SK-N-SH (cell line): ENCODE results near the gene SLC35F6. TPM values are rescaled to one million over a fixed set of nuclear protein-coding genes. Genes with fewer than 3 reads are reported as not detected.

Experiments used
- CTCF ChIA-PET: fragments of 300-600, 350-600 bp; formaldehyde crosslinking; extraction: SDS; loops from one replicate; lab custom pipeline; 2021; lab: Yijun Ruan, JAX
- POLR2A ChIA-PET: fragments of 350-600 bp; sonication (Branson Sonifier 250); formaldehyde crosslinking; extraction: SDS; loops from one replicate; lab custom pipeline; 2020; ENCODE audit warnings: antibody characterized with exemption, inconsistent platforms; lab: Yijun Ruan, JAX
- DNase-seq: peaks from one replicate; pipeline ENCODE4 v3.0.0; 2012
- H2AFZ ChIP-seq: fragments of 200-600 bp; sonication (generic); 2 replicates; pipeline ENCODE4 v1.8.1; 2016; ENCODE audit warnings: antibody characterized with exemption, mild to moderate bottlenecking, low read depth
- H3F3A ChIP-seq: fragments of 200-600 bp; sonication (generic); replicated peaks from 2 replicates; pipeline ENCODE3; 2016; ENCODE audit warnings: antibody characterized with exemption, mild to moderate bottlenecking; ENCODE audit not compliant: insufficient read depth
- H3K27ac ChIP-seq, 2 experiments: fragments of 200-500 bp in 1 of 2; fragments of 200-600 bp in 1 of 2; sonication (Bioruptor generic) in 1 of 2; sonication (generic), shearing (Covaris generic) in 1 of 2; 2 replicates each; pipeline versions ENCODE4 v1.5.1 to v1.6.1; 2014 to 2016; ENCODE audit warnings: low read depth in 2 of 2, inconsistent platforms in 1 of 2, low read length in 1 of 2, mild to moderate bottlenecking in 1 of 2, mixed read lengths in 1 of 2
- H3K27me3 ChIP-seq: fragments of 200-600 bp; sonication (generic), shearing (Covaris generic); 2 replicates; pipeline ENCODE4 v1.6.1; 2016; ENCODE audit warnings: mixed run types; ENCODE audit not compliant: insufficient read depth
- H3K36me3 ChIP-seq, 2 experiments: fragments of 200-500 bp in 1 of 2; fragments of 200-600 bp in 1 of 2; sonication (Bioruptor generic) in 1 of 2; sonication (generic) in 1 of 2; replicated peaks in 1 of 2; 2 replicates each; pipeline versions ENCODE3 to v1.5.1; 2014 to 2016; ENCODE audit warnings: low read length in 1 of 2, mild to moderate bottlenecking in 1 of 2; ENCODE audit not compliant: insufficient read depth in 2 of 2, control insufficient read depth in 1 of 2
- H3K4me1 ChIP-seq, 2 experiments: fragments of 200-500 bp in 1 of 2; fragments of 200-600 bp in 1 of 2; sonication (Bioruptor generic) in 1 of 2; sonication (generic), shearing (Covaris generic) in 1 of 2; 2 replicates each; pipeline versions ENCODE4 v1.5.1 to v1.6.1; 2014 to 2016; ENCODE audit warnings: low read depth in 1 of 2, low read length in 1 of 2, mixed run types in 1 of 2; ENCODE audit not compliant: insufficient read depth in 2 of 2, control insufficient read depth in 1 of 2
- H3K4me2 ChIP-seq: fragments of 200-600 bp; sonication (generic), shearing (Covaris generic); 2 replicates; pipeline ENCODE4 v1.6.1; 2017; ENCODE audit warnings: mixed run types
- H3K4me3 ChIP-seq, 2 experiments: fragments of 200-500 bp in 1 of 2; fragments of 200-600 bp in 1 of 2; sonication (Bioruptor generic) in 1 of 2; sonication (generic), shearing (Covaris generic) in 1 of 2; 2 replicates each; pipeline versions ENCODE4 v1.5.1 to v1.8.1; 2014 to 2016; ENCODE audit warnings: low read depth in 2 of 2, inconsistent platforms in 1 of 2, low read length in 1 of 2, mild to moderate bottlenecking in 1 of 2, mixed read lengths in 1 of 2, moderate library complexity in 1 of 2
- H3K79me2 ChIP-seq: fragments of 200-600 bp; sonication (generic); 2 replicates; pipeline ENCODE4 v1.8.1; 2017; ENCODE audit warnings: mild to moderate bottlenecking; ENCODE audit not compliant: insufficient read depth
- H3K9ac ChIP-seq: fragments of 200-600 bp; sonication (generic); 2 replicates; pipeline ENCODE4 v1.6.1; 2017; ENCODE audit warnings: mixed run types
- H3K9me2 ChIP-seq: fragments of 200-600 bp; sonication (generic); 2 replicates; pipeline ENCODE4 v1.6.1; 2017; ENCODE audit warnings: mixed run types
- H3K9me3 ChIP-seq: fragments of 200-600 bp; sonication (generic); 2 replicates; pipeline ENCODE4 v1.6.1; 2017; ENCODE audit warnings: mixed run types, mild to moderate bottlenecking, moderate library complexity
- H4K20me1 ChIP-seq: fragments of 200-600 bp; sonication (generic); 2 replicates; pipeline ENCODE4 v1.6.1; 2017; ENCODE audit warnings: mild to moderate bottlenecking, mixed run types; ENCODE audit not compliant: insufficient read depth
- CHD2 ChIP-seq: fragments of 150-350 bp; IDR thresholded peaks from 2 replicates; pipeline ENCODE4 v1.6.1; 2018; ENCODE audit warnings: low read length; ENCODE audit not compliant: partially characterized antibody
- ELF1 ChIP-seq: IDR thresholded peaks from 2 replicates; pipeline ENCODE4 v1.4.0; 2012
- EZH2phosphoT487 ChIP-seq: fragments of 200-600 bp; sonication (generic); IDR thresholded peaks from 2 replicates; pipeline ENCODE4 v1.6.1; 2017; ENCODE audit warnings: low read depth, mixed run types, mild to moderate bottlenecking, antibody characterized with exemption, moderate library complexity, borderline replicate concordance
- FOSL2 ChIP-seq: IDR thresholded peaks from 2 replicates; pipeline ENCODE4 v1.4.0; 2012; ENCODE audit warnings: low read depth, mild to moderate bottlenecking, moderate library complexity, borderline replicate concordance
- FOXJ3 ChIP-seq: sonication (generic); formaldehyde crosslinking; IDR thresholded peaks from 2 replicates; pipeline ENCODE4 v1.5.1; 2020; ENCODE audit warnings: mild to moderate bottlenecking, missing genetic modification reagents
- FOXM1 ChIP-seq: IDR thresholded peaks from 2 replicates; pipeline ENCODE4 v1.4.0; 2012; ENCODE audit warnings: low read depth, mild to moderate bottlenecking
- GABPA ChIP-seq: IDR thresholded peaks from 2 replicates; pipeline ENCODE4 v1.4.0; 2012; ENCODE audit warnings: low read depth, mild to moderate bottlenecking
- GATA2 ChIP-seq: sonication (generic); formaldehyde crosslinking; IDR thresholded peaks from 2 replicates; pipeline ENCODE4 v1.5.0; 2020; ENCODE audit warnings: mild to moderate bottlenecking, missing genetic modification reagents
- MEF2A ChIP-seq: IDR thresholded peaks from 2 replicates; pipeline ENCODE4 v1.4.0; 2012; ENCODE audit warnings: low read depth, borderline replicate concordance
- MXI1 ChIP-seq: IDR thresholded peaks from 2 replicates; pipeline ENCODE4 v1.6.1; 2012; ENCODE audit warnings: mild to moderate bottlenecking, low read depth, low read length, improper control_type of control experiment
- NFIC ChIP-seq: IDR thresholded peaks from 2 replicates; pipeline ENCODE4 v1.4.0; 2012; ENCODE audit warnings: borderline replicate concordance
- NRF1 ChIP-seq: IDR thresholded peaks from 2 replicates; pipeline ENCODE4 v1.6.1; 2012; ENCODE audit warnings: low read depth, mild to moderate bottlenecking, low read length
- PBX3 ChIP-seq: IDR thresholded peaks from 2 replicates; pipeline ENCODE4; 2012
- POLR2AphosphoS5 ChIP-seq: IDR thresholded peaks from 2 replicates; pipeline ENCODE4 v1.6.1; 2012; ENCODE audit warnings: low read depth, low read length
- RAD21 ChIP-seq: IDR thresholded peaks from 2 replicates; pipeline ENCODE4 v1.6.1; 2012; ENCODE audit warnings: mild to moderate bottlenecking, low read length
- RCOR1 ChIP-seq: fragments of 150-350 bp; IDR thresholded peaks from 2 replicates; pipeline ENCODE4 v1.6.1; 2017; ENCODE audit warnings: antibody characterized with exemption, low read length
- RFX5 ChIP-seq: IDR thresholded peaks from 2 replicates; pipeline ENCODE4 v1.6.1; 2012; ENCODE audit warnings: mild to moderate bottlenecking, improper control_type of control experiment, low read length
- SIN3A ChIP-seq: IDR thresholded peaks from 2 replicates; pipeline ENCODE4 v1.6.1; 2012; ENCODE audit warnings: low read depth, mild to moderate bottlenecking, low read length, moderate library complexity, borderline replicate concordance
- TAF1 ChIP-seq: IDR thresholded peaks from 2 replicates; pipeline ENCODE4 v1.6.1; 2012; ENCODE audit warnings: low read depth, mild to moderate bottlenecking, low read length, moderate library complexity, borderline replicate concordance
- TEAD4 ChIP-seq: IDR thresholded peaks from 2 replicates; pipeline ENCODE4 v1.4.0; 2012; ENCODE audit warnings: mild to moderate bottlenecking, borderline replicate concordance; ENCODE audit not compliant: insufficient read depth
- USF1 ChIP-seq: IDR thresholded peaks from 2 replicates; pipeline ENCODE4 v1.4.0; 2012; ENCODE audit warnings: low read depth, borderline replicate concordance
- YY1 ChIP-seq: IDR thresholded peaks from 2 replicates; pipeline ENCODE4 v1.4.0; 2012; ENCODE audit warnings: low read depth, mild to moderate bottlenecking
- WGBS: methylation state at CpG from one replicate; pipeline ENCODE4 v1.1.6; 2017; ENCODE audit warnings: low lambda C conversion rate; 5-methylcytosine and 5-hydroxymethylcytosine counted together
- polyA plus RNA-seq, 3 experiments: library from polyadenylated mRNA; depleted of rRNA; stranded (reverse); fragments of >200 nt; gene quantifications; 2 replicates each; pipeline ENCODE4 v1.2.3, GENCODE V29; 2012
- TF ChIP-seq, protein P1 (sequence below): fragments of 150-350 bp; IDR thresholded peaks from 2 replicates; pipeline ENCODE4 v1.6.1; 2017; ENCODE audit warnings: antibody characterized with exemption, low read length, low read depth, borderline replicate concordance
- TF ChIP-seq, protein P2 (sequence below): IDR thresholded peaks from 2 replicates; pipeline ENCODE4 v1.4.0; 2012; ENCODE audit warnings: low read depth
- TF ChIP-seq, protein P3 (sequence below): fragments of 200-600 bp; sonication (generic); IDR thresholded peaks from 2 replicates; pipeline ENCODE4 v1.6.1; 2017; ENCODE audit warnings: antibody characterized with exemption, mild to moderate bottlenecking, moderate library complexity
- TF ChIP-seq, protein P4 (sequence below): IDR thresholded peaks from 2 replicates; pipeline ENCODE4 v1.4.0; 2012; ENCODE audit warnings: low read depth, borderline replicate concordance

Gene SLC35F6
- 15.9 and 16.0 TPM in 2 replicates for polyA plus RNA-seq (2012; rRNA removed)
- polyA plus RNA-seq (2012; cell fraction: cytosol; rRNA removed) = 8.3 and 12.6 TPM in 2 replicates
- 10.6 and 12.1 TPM in 2 replicates for polyA plus RNA-seq (2012; cell fraction: nucleus; rRNA removed)

DNA sequence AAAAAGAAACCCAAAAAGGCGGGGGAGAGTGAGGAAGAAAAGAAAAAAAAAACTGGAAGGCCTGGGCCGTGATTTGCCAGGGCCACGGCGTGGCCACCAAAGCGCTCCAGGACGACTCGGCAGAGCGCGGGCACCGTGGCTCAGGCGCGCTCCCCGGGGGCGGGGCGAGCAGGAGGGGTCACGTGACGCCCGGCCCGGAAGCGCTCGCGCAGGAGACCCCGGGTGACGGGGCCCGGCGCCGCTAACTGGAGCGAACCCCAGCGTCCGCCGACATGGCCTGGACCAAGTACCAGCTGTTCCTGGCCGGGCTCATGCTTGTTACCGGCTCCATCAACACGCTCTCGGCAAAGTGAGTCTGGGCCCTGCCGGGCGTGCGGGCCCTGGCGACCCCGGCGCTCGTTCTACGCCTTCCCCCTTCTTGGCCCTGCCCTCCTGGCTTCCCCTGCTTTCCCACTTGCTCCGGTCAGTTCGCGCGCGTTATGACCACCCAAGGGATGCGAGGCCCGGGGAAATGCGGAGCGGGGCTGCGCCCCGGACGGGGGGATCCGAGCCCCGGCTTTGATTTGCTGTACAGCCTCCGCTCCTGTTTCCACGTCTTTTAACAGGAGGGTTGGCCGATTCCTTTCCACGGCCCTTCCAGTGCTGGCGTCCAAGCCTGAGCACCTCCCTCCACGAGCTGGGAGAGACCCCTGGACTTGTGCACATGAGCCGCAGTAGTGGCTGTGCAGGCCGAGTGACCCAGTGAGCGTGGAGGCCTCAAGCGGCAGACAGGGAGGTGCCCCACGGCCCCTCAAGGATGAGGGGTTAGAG lies at the start of gene SLC35F6:
Gene SLC35F6, plus strand, starts transcription at position 207 of the 810 bp plus-strand sequence. Its CDS starts 66 bp downstream, at position 273.
- H3K27me3 ChIP-seq = no peaks in the 10 kb centered on the region
- no peaks in the 10 kb centered on the region for H3K9me2 ChIP-seq
- peaks cover 57% of the 10 kb centered on the region for H3K79me2 ChIP-seq
- peak within 1 kb of the TSS; percentile 85 to 96 for H3K4me3 ChIP-seq
- peak; percentile 99 for DNase-seq
- peaks cover 21% of the 10 kb centered on the region; the same call in 1 of the 2 replicates for H4K20me1 ChIP-seq
- H3K9ac ChIP-seq = peak within 1 kb of the TSS; percentile 91
- peak within 1 kb of the TSS; percentile 94 for H2AFZ ChIP-seq
- H3K4me2 ChIP-seq = peak within 1 kb of the TSS; percentile 94
- ChIA-PET CTCF (interaction anchor here (0.6 to 3.6 kb wide), 9 partner anchors 9 to 286 kb away, joined by 3 to 17 read pairs (median 5); a partner anchor contains a TSS), POLR2A (interaction anchor here (0.9 kb wide), 1 partner anchor 11 kb away, joined by 3 read pairs; no protein-coding TSS in a partner anchor)
- H3K9me3 ChIP-seq = no peaks in the 10 kb centered on the region
- H3K27ac ChIP-seq = peak within 1 kb of the TSS; percentile 63 to 84
- H3K36me3 ChIP-seq = peaks cover 2 to 4% of the 10 kb centered on the region in 2 experiments
- 3% methylated on average over 39 of the region's 68 CpGs for WGBS
- H3F3A ChIP-seq = no peaks in the 10 kb centered on the region
- H3K4me1 ChIP-seq = peaks cover 6 to 20% of the 10 kb centered on the region in 2 experiments; a peak in 3 of 4 replicates
- no peak for TF ChIP-seq PBX3
- TF ChIP-seq, protein P1, sequence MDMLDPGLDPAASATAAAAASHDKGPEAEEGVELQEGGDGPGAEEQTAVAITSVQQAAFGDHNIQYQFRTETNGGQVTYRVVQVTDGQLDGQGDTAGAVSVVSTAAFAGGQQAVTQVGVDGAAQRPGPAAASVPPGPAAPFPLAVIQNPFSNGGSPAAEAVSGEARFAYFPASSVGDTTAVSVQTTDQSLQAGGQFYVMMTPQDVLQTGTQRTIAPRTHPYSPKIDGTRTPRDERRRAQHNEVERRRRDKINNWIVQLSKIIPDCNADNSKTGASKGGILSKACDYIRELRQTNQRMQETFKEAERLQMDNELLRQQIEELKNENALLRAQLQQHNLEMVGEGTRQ = peak; percentile 88
- TF ChIP-seq TAF1 = peak; percentile 60; the same call in 1 of the 2 replicates
- peak; percentile 73 for TF ChIP-seq MXI1
- TF ChIP-seq RAD21 = no peak
- TF ChIP-seq RCOR1 = no peak; the same call in 1 of the 2 replicates
- TF ChIP-seq USF1 = peak; percentile 99
- peak; percentile 85 for TF ChIP-seq POLR2AphosphoS5
- peak; percentile 85 for TF ChIP-seq ELF1
- TF ChIP-seq, protein P2, sequence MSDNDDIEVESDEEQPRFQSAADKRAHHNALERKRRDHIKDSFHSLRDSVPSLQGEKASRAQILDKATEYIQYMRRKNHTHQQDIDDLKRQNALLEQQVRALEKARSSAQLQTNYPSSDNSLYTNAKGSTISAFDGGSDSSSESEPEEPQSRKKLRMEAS = peak; percentile 73
- no peak for TF ChIP-seq CHD2
- TF ChIP-seq, protein P3, sequence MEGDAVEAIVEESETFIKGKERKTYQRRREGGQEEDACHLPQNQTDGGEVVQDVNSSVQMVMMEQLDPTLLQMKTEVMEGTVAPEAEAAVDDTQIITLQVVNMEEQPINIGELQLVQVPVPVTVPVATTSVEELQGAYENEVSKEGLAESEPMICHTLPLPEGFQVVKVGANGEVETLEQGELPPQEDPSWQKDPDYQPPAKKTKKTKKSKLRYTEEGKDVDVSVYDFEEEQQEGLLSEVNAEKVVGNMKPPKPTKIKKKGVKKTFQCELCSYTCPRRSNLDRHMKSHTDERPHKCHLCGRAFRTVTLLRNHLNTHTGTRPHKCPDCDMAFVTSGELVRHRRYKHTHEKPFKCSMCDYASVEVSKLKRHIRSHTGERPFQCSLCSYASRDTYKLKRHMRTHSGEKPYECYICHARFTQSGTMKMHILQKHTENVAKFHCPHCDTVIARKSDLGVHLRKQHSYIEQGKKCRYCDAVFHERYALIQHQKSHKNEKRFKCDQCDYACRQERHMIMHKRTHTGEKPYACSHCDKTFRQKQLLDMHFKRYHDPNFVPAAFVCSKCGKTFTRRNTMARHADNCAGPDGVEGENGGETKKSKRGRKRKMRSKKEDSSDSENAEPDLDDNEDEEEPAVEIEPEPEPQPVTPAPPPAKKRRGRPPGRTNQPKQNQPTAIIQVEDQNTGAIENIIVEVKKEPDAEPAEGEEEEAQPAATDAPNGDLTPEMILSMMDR = no peak
- TF ChIP-seq RFX5 = no peak
- peak; percentile 69 for TF ChIP-seq GABPA
- TF ChIP-seq, protein P4, sequence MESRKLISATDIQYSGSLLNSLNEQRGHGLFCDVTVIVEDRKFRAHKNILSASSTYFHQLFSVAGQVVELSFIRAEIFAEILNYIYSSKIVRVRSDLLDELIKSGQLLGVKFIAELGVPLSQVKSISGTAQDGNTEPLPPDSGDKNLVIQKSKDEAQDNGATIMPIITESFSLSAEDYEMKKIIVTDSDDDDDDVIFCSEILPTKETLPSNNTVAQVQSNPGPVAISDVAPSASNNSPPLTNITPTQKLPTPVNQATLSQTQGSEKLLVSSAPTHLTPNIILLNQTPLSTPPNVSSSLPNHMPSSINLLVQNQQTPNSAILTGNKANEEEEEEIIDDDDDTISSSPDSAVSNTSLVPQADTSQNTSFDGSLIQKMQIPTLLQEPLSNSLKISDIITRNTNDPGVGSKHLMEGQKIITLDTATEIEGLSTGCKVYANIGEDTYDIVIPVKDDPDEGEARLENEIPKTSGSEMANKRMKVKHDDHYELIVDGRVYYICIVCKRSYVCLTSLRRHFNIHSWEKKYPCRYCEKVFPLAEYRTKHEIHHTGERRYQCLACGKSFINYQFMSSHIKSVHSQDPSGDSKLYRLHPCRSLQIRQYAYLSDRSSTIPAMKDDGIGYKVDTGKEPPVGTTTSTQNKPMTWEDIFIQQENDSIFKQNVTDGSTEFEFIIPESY = no peak
- no peak for TF ChIP-seq FOSL2
- TF ChIP-seq MEF2A = no peak
- 0 out of 2 replicates have a peak, but pooled peaks have one; percentile 51 for TF ChIP-seq SIN3A
- no peak for TF ChIP-seq NFIC
- no peak for TF ChIP-seq FOXJ3
- peak; percentile 24; the same call in 1 of the 2 replicates for TF ChIP-seq NRF1
- no peak for TF ChIP-seq EZH2phosphoT487
- no peak for TF ChIP-seq YY1
- TF ChIP-seq TEAD4 = no peak
- TF ChIP-seq FOXM1 = no peak
- TF ChIP-seq GATA2 (CRISPR knock-in tag) = no peak
